T-helper 1 cell (primary cell): ENCODE measurements around the gene SORCS2.

ENCODE experiments used
- DNase-seq, 5 donors: peaks; one replicate each; pipeline ENCODE4 v3.0.0-alpha.2; 2012 to 2020

SORCS2 gene

DNA sequence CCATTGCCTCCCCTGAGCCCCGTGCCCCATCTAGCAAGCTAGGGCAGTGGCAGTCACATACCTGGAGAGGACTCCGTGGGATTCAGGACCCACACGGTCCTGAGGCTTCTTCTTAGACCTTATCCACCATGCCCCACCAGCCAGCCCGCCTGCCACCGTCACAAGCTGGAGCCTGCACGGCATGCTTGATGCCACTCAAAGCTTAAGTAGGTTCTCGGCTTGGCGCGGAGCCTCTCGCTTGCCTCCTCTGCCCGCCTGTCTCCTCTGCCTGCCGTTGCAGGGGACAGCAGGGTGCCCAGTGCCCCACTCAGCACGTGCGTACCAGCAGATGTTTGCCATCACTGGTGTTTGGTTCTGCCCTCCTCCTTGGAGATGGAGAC is 228.3 kb downstream of the SORCS2 start:
- DNase-seq: no peak

DNA sequence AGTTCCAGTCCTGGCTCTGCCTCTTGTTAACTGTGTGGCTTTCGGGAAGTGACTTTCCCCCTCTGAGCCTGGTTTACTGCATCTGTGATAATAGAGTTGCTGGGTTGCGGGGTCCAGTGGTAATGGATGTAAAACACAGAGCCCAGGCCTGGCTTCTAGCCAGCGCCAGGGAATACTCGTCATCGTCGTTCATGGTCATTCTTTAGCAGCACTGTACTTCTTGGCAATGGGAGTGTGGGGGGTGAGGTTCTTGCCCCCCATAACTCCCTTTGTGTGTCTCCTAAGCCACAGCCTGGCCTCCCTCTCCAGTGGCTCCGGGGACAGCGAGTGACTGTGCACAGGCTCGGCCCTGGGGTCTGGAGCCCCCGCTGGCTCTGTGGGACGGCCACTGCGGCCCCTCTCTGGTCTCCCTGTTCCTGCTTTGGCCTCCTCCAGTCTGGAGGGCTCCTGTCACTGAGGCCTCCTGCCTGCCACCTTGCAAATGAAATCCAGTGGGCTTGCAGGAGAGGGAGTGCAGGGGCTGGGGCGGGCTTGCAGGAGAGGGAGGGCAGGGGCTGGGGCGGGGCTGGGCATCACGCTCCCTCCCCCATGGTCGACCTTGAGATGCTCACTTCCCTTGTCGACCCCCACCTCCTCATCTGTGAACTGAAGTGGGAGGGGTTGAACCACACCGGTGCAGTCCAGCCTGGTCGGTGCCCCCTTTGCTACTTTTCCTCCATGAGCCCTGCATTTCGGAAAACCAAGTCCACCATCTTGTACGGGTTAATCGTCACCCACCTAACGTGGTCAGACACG is 229.2 kb downstream of the SORCS2 start:
- no peak for DNase-seq

- no peak for DNase-seq
Measured at GRCh38 chr4:7422151-7422897, 230.0 kb downstream of the SORCS2 start.

GRCh38 chr4:7422898-7423180 is 230.5 kb downstream of the SORCS2 start:
- no peak for DNase-seq

GRCh38 chr4:7423391-7423790 is 231.1 kb downstream of the SORCS2 start:
- no peak for DNase-seq

DNA sequence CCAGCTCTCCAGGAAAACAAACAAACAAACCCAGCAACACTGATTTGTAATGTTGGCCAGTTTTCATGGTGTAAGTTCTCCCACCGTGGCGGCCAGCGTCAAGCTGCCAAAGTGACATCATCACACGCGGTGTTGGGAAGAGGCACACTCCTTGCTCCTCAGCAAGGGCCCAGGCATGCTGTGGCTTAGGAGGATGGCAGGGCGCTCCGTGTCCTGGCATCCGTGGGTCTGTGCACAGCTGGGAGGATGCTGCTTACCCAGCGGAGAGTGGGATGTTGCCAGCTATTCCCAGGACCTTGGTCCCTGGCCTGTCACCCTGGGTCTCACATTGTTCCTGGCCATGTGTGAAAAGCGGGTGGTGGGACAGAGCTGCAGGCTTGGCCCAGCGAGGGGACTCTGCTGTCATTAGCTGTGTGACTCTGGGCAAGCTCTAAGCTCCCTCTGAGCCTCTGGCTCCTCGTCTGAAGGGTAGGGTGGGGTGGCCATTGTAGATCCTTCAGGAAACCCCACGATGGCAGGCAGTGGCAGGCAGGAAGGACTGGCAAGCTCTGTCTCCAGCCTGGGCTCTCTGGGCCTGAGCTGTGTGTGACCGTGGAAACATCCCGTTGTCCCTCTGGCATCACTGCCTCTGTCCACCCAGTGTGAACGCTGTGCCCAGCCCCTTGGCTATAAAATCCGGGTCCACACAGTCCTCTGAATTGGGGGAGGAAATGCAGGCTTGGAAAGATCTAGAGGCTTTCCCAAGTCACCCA is 231.6 kb downstream of the SORCS2 start:
- no peak for DNase-seq

DNA sequence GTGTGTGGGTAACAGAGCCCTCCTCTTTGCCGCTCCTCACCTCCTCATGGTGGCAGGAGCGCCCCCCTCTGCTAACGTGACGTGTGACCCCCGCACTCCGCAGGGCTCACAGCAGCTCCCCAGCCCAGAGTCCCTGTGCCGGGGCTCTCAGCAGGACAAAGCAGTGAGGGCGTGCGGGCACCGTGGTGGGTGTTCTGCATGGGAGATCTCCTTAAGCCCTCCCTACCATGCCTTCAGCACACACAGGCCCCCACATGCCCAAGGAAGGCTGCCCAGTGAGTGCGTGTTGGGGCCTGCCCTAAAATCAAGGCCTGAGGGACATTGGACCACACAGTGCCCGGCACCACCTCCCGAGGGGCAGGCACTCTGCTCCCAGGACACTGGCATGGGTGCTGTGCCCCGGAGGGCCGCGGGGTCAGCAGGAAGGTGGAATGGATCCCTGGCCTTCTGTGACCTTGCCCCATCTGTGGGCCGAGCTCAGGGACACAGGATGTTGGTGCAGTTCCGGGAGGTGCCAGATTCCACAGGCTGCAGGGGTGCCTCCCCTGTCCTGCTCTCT is 232.3 kb downstream of the SORCS2 start:
- no peak for DNase-seq

- no peak for DNase-seq
Measured at GRCh38 chr4:7425124-7425523, 232.8 kb downstream of the SORCS2 start.

- no peak for DNase-seq
Measured at GRCh38 chr4:7425591-7426468, 233.5 kb downstream of the SORCS2 start.

DNA sequence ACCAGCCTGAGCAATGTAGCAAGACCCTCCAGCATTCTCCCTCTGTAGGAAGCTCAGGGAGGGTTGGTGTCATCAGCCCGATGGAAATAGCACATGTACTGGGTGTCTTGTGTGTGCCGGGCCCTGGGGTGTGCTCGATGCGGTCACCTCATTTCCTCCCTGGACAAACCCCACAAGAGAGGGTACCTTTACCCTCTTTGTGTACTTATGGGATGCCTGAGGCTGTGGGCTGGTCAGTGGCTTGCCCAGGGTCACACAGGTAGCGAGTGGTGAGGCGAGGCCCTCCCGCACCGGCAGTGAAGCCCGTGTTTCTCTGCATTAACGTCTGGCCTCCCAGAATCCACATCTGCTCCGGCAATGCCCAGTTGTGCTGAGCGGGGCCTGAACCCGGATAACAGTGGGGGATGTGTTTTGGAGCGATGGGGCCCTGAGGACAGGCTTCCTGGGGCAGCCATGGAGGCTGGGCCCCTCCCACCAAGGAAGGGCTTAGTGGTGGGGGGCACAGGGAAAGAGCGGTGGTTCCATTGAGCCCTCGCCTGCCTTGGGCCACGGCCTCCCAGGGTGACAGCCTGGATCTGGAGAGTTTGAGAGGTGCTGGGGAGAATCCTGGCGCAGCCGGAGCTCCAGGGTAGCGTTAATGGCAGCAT is 234.3 kb downstream of the SORCS2 start:
- DNase-seq: no peak

GRCh38 chr4:7427361-7427760 is 235.0 kb downstream of the SORCS2 start:
- DNase-seq: no peak

DNA sequence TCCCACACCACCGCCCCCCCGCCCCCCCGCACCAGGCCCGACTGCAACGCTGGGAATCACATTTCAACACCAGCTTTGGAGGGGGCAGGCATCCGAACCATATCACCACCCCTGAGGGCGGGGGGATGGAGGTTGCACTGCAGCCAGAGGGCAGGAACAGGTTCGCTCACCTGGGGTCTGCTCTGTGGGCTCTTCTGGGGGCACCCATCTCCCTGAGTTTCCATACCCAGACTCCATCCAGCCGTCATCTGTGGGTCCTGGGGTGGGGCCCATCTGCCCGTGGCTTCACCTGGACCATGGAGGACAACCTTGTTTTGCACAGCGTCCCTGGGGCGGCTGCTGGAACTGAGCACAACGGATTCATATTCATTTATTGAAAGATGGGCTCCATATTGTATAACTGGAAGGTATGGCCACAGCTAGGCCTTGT is 235.5 kb downstream of the SORCS2 start:
- no peak for DNase-seq

GRCh38 chr4:7428261-7429068 is 236.1 kb downstream of the SORCS2 start:
- DNase-seq: no peak

GRCh38 chr4:7429069-7429416 is 236.7 kb downstream of the SORCS2 start:
- no peak for DNase-seq

DNA sequence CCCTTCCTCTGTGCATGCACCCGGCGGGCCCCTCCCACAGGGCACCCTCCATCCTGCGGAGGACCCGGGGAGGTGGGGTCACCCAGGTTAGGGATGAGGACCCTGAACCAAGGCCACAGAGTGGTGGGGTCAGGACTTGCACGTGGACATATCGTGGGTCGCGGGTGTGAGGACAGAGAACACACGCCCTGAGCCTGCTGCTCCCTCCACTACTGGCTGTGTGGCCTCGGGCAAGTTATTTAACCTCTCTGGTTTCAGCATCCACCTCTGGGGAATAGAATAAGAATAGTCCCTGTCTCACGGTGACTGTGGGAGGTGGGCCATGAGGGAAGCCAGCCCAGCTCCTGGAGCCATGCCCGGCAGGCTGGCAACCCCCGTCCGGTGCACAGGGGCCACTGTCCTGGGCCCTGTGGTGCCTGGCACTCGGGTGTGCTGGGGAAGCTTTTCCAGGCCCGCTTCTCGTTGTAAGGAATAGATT is 237.3 kb downstream of the SORCS2 start:
- no peak for DNase-seq

DNA sequence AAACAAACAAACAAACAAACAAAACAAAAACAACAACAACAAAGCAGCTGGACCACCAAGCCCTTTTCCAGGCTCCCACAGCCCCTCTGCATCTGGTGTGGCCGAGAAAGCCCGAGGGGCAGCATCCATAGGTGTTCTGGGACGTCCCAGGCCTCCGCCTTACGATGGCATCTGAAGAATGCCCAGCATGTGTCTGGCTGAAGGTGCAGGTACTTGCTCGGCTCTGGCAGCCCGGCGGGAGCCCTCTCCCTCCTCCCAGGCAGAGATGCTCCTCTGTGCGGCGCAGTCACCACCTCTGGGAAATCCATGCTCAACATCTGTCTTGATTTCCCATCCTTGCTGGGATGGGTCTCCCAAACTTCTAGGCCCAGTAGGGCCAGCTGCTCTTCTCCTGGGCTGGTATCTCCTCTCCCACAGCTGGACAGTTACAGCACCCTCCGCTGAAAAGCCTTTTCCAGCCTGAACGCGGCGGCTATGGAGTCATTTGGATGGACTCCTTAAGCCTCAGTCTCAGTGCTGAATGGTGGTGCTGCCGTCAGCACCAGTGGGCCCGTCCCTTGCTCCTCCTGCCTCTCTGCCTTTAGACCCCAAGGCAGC is 238.1 kb downstream of the SORCS2 start:
- no peak for DNase-seq

DNA sequence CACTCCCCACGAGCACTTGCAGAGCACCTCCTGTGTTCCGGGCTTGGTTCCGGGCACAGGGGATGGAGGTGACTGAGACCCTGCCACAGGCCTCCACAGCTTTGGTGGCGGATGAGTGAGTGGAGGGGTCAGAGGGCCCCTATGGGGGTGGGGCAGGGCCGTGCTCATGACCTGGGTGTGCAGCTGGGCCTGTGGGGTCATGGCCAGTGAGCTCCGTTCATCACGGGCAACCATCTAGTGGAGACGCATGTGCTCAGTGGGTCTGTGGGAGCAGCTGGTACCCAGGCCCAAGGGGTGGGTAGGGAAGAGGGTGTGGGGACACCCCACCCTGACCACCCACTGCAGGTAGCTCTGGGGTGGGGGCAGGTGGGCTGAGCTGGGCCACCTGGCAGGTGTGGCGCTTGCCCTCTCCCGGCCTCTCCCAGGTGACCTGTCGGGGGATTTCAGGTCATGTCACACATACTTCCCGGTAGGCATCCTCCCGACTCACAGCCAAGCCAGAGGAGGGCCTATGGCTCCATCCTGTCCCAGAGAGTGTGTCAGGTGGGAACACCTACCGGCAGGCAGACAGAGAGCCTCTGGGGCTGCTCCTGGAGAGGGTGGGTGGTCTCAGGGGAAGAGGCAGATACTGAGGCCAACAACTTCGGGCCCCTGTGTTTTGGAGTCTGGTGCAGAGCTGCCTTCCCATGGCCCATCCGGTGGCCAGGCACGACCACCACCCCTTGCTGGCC is 238.8 kb downstream of the SORCS2 start:
- no peak for DNase-seq

GRCh38 chr4:7431696-7432530 is 239.6 kb downstream of the SORCS2 start:
- DNase-seq: no peak
